ENCODE data around the gene ACTR1B.

Gene ACTR1B

DNA sequence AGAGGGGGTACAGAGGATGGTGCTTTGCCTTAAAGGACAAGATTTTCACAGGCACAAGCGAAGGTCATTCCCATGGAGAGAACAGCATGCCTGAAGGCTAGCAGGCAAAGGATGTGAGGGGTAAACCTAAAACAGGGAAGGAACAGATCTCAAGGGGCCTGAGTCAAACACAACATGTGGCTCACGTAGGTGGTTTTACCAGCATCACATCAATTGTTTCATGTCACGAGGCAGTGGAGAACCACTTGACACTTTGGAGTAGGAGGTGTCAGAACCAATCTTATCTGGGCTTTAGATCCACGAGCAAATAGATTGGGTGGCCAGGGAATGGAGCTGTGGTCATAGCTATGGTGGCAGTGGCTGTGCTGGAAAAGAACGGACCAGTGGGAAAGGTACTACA lies 9.5 kb downstream of the ACTR1B start:
- DNase-seq (ENCODE audit: low read depth), result no peak
- in situ Hi-C loops (cut with HindIII; ENCODE audit: low sequenced_read_pairs), result no loop called here
- no peak for TF ChIP-seq CTCF (IDR thresholded peaks at IDR 0.05; ENCODE audit: low read depth, low read length, missing control alignments)

GRCh38 chr2:97653874-97654273 lies 10.0 kb downstream of the ACTR1B start:
- no peak for DNase-seq (ENCODE audit: low read depth)
- in situ Hi-C loops (cut with HindIII; ENCODE audit: low sequenced_read_pairs), result no loop called here
- no peak for TF ChIP-seq CTCF (IDR thresholded peaks at IDR 0.05; ENCODE audit: low read depth, low read length, missing control alignments)
- H3K4me3 ChIP-seq (ENCODE audit: low read depth, low read length), result no peak overlapping the region

More for the DNA sequence above, 9.5 kb downstream of the ACTR1B start:
- no peak overlapping the region for H3K4me3 ChIP-seq (ENCODE audit: low read depth, low read length)

GRCh38 chr2:97653473-97653872 lies 10.4 kb downstream of the ACTR1B start:
- H3K4me3 ChIP-seq (ENCODE audit: low read depth, low read length), result no peak overlapping the region
- in situ Hi-C loops (cut with HindIII; ENCODE audit: low sequenced_read_pairs), result no loop called here
- TF ChIP-seq CTCF (IDR thresholded peaks at IDR 0.05; ENCODE audit: low read depth, low read length, missing control alignments), result no peak
- no peak for DNase-seq (ENCODE audit: low read depth)

GRCh38 chr2:97651114-97651513 lies 12.7 kb downstream of the ACTR1B start:
- TF ChIP-seq CTCF (IDR thresholded peaks at IDR 0.05; ENCODE audit: low read depth, low read length, missing control alignments), result no peak
- no peak for DNase-seq (ENCODE audit: low read depth)
- no peak overlapping the region for H3K4me3 ChIP-seq (ENCODE audit: low read depth, low read length)
- in situ Hi-C loops (cut with HindIII; ENCODE audit: low sequenced_read_pairs), result no loop called here

- TF ChIP-seq CTCF (IDR thresholded peaks at IDR 0.05; ENCODE audit: low read depth, low read length, missing control alignments), result no peak
- H3K4me3 ChIP-seq (ENCODE audit: low read depth, low read length), result peak overlapping the region; percentile 81
- in situ Hi-C loops (cut with HindIII; ENCODE audit: low sequenced_read_pairs), result no loop called here
- DNase-seq (ENCODE audit: low read depth), result no peak
Measured at GRCh38 chr2:97646977-97647376, 16.9 kb downstream of the ACTR1B start.

- H3K4me3 ChIP-seq (ENCODE audit: low read depth, low read length), result peak within 1 kb of the TSS; percentile 81
- TF ChIP-seq CTCF (IDR thresholded peaks at IDR 0.05; ENCODE audit: low read depth, low read length, missing control alignments), result no peak
- DNase-seq (ENCODE audit: low read depth), result peak; percentile 90
- in situ Hi-C loops (cut with HindIII; ENCODE audit: low sequenced_read_pairs), result no loop called here
Measured at GRCh38 chr2:97645695-97646629, 17.9 kb downstream of the ACTR1B start, which contains the start of gene COX5B. Gene COX5B, plus strand, starts transcription at chr2:97646062. Its CDS starts 25 bp downstream, at chr2:97646087.
